ENCODE results near the gene CYGB.

CYGB gene

GRCh38 chr17:76550712-76551615 lies 13.5 kb upstream of the CYGB start:
- DNase-seq (ENCODE audit: low spot score): no peak

- no peak for DNase-seq (ENCODE audit: low spot score)
Measured at GRCh38 chr17:76549539-76549938, 12.0 kb upstream of the CYGB start.

- DNase-seq (ENCODE audit: low spot score): no peak
Measured at GRCh38 chr17:76549215-76549518, 11.7 kb upstream of the CYGB start.

- no peak for DNase-seq (ENCODE audit: low spot score)
Measured at GRCh38 chr17:76548378-76549214, 11.1 kb upstream of the CYGB start.

GRCh38 chr17:76547642-76548202 lies 10.2 kb upstream of the CYGB start:
- no peak for DNase-seq (ENCODE audit: low spot score)

GRCh38 chr17:76547183-76547641 lies 9.7 kb upstream of the CYGB start:
- DNase-seq (ENCODE audit: low spot score): peak; percentile 67

GRCh38 chr17:76546556-76547182 lies 9.2 kb upstream of the CYGB start:
- no peak for DNase-seq (ENCODE audit: low spot score)

DNA sequence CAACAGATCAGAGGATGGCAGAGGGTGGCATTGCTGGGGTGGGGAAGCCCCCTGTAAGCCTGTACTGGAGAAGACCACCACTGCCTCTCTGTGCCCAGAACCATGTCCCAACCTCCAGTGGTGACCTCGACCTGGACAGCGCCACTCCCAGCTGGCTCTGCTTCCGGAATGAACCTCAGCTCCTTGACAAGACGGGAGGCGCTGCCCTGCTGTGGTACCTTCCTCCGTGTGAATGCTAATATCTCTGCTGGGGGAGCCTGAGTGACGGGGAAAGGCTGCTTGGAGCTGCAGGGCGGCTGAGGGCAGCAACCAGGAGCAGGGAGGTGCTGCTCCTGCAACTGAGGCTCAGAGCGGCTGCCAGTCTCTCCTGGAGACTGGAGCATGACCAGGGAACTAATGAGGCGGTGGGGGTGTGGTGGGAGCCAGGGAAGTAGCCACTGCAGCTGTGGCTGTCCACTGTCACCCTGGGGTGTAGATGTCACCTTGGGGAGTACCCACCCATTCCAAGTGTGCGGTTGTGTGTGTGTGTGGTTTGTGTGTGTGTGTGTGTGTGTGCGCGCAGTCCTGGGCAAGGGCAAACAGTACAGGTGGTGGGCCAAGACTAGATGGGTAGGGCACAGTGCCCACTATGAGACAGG lies 8.5 kb upstream of the CYGB start:
- no peak for DNase-seq (ENCODE audit: low spot score)

DNA sequence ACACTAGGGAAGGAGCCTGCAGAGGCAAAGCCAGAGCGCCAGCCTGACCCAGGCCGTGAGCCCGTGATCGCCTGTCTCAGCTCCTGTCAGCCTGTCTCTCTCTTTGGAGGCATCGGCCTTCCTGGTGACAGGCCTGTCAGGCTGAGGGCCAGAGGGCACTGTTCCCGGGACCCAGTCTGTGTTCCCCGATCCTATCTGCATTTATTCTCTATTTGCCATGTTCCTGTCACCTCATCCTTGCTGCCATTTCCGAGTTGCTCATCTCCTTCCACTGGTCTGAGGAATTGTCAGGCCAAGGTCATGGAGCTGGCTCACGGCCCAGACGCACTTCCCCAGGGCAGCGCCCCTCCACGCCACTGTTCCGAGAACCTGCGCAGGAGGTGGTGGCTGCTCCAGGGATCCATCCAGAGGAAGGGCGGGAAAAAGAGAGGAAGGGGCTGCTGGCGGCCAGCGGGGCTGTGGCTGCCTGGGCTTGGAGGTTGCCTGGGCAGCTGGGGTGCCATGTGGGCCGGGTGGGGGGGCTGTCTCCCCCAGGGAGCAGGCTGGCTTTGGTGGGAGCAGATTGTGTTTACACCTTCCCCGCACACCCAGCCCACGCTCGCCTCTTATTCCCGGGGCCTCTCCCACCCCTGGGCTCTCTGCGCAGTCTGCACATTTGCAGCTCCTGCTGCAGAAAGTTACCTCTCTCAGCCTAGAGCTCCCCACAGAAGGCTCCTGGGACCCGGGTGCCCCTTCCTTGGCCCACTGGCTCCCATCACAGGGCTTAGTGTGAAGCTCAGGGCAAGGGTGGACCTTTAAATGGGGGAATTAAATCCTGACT lies 7.2 kb upstream of the CYGB start:
- no peak for DNase-seq (ENCODE audit: low spot score)

DNA sequence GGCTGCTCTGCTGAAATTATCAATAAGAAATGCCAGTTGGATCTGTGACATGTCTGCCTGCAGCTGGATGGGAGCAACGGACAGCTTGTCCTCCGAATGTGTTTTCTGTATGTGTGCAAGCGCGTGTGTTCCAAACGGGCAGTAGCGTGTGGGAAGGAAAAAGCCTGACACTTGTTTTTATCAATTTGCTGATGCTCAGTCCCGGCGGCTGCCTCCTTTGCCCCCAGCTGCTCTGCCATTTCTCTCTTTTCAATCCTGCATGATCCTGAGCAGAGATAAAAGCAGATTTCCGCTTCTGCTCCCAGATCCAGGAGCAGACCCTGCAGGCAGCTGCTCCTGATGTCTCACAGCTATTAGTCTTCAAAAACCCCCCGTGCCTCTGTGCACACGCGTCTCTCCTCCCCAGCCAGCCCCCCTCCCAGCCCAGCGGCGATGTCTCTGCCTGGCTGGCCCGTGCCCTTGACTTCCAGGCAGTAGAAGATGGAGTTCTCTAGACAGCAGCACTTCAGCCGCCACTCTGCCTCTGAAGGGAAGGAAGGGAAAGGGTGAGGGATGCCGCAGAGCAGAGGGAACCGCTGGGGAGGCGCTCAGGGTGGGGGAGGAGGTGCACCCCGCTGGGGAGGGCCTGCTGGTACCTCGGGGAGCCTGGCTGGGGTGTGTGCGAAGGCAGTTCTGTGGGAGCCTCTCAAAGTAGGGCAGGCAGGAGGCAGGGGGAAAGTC lies 6.5 kb upstream of the CYGB start:
- no peak for DNase-seq (ENCODE audit: low spot score)

DNA sequence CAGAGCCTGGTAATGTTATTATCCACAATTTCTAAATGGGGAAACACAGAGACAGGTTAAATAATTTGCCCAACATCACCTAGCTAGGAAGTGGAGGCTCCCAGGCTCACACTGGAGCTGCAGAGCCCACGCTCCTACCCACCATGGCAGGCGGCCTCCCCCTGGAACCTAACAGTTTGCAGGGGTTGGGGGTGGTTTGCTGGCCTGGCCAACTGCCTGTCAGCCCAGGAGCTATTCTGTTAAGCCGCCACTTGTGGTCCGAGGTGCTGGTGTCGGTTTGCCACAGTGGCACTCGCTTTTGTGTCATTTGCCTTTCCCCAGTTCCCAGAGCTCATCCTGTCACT lies 5.9 kb upstream of the CYGB start:
- DNase-seq (ENCODE audit: low spot score): no peak

DNA sequence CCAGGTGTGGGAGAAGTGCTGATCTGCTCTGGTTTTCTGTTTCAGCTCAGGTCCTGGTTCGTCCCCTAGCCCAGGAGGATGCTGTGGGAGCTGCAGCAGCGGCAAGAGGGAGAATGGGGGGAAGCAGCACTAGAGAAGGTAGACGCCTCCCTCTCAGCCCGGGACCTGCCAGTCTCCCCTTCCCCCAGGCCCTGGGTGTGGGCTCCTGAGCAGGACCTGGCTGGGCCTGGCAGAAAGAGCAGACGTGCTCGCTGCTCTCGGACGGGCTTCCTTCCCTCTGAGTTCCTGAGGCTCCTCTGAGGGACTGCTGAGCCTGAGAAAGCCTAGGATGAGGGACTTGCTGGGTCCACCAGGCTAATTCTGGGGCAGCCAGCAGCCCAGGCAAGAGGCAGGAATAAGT lies 5.5 kb upstream of the CYGB start:
- no peak for DNase-seq (ENCODE audit: low spot score)

DNA sequence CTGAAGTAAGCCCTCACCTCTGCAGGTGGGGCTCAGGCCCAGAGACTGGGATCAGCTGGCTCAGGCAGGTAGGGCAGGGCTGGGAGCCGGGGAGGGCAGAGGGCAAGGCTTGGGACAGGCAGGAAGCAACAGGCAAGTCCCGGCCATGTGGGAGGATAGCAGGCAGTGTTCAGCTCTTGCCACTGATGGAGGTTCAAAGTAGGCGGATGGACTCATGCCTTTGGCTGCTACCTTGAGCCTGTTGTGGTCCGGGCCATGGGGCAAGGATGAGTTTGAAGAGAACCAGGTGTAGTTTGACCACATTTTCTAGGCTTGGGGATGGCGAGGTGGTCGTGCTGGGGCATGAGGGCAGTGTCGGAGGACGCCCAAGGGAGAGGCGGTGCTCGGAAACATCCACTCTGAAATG lies 5.1 kb upstream of the CYGB start:
- DNase-seq (ENCODE audit: low spot score): no peak

DNA sequence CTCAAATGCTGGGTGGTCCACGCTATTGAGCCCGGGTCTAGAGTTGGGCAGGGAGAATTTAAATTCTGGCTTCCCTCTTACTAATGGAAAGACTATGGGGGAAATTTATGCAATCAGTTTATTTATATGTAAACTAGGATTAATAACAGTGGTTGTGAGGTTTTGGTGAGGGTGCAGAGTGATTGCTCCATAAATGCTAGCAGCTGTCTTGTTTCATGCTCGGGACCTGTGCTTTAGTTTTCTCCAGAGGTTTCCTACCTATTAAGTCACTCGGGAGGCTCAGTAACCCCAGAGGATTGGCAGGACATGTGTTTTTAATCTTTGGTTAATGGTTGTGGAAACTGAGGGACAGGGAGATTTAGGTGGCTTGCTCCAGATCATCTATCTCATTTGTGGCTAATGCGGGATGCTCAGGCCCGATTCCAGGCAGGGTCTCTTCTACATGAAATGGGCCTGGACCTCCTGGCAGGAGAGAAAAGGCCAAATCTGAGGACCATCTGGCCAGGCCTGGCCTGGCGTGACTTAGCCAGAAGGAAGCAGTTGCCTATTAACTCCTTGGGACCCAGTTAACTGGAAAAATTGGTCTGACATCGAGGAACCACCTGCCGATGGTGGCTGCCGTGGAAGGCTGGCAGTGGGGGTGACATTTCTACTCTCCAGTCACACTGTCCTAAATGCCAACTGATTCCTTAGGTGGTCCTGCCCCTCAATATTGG lies 4.4 kb upstream of the CYGB start:
- no peak for DNase-seq (ENCODE audit: low spot score)

GRCh38 chr17:76540381-76541300 lies 3.1 kb upstream of the CYGB start:
- peak; percentile 99 for DNase-seq (ENCODE audit: low spot score)

DNA sequence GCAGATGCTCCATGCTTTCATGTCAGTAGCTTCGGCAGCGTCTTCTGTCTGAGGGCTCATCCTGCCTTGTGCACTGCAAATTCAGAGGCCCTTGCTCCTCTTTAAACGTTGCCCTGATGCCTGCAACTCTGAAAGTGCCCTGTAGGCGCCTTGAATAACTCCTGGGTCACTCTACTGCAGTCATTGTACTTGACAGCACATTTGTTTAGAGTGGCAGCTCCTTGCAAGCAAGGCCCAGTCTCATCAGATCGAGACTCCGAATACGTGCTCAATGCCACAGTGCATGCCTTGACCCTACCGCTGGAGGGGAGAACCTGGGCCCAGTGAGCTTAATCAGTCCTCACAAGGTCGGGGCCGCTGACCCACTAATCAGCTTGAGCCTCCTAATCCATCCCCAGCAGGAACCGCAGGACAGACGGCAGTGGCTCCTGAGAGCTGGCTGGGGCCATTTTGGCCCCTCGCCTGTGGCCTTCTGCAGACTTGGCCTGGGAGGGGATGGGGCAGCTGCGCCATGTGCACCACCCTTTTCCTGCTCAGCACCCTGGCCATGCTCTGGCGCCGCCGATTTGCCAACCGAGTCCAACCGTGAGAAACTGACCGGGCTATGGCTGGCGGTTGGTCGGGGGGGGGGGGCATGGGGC lies 2.2 kb upstream of the CYGB start, which contains the start of gene PRCD:
TSS of gene PRCD (plus strand) at position 414 of the 641 bp plus-strand sequence. CDS start at position 512, 98 bp downstream.
- no peak for DNase-seq (ENCODE audit: low spot score)

DNA sequence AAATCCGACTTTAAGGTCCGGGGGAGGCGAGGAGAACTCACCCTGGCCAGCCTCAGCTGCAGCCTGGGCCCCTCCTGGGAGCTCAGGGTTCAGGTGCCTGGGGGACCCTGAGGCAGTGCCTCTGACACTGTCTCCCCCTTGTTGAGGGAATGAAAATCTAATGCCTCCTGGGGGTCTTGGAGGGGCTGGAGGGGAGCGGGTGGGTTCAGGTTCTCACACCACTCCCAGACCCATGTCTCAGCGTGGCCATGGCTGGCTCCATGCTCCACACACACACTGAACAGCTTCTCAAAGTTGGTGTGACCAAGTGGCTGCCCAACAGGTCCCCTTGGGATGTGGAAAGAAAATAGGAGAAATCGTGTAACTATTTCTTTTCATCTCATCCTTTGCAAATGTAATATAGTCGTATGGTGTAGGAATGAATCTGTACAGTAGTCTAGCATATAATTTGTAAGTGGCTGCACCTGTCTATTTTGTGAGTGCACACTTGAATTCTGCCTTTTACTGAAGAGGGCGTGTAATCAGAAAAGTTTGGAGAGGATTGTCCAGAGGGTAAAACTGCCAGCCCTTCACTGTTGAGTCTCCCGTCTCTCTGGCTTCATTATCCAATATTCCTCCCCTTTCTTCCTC lies 1.5 kb upstream of the CYGB start:
- DNase-seq (ENCODE audit: low spot score): no peak

Measured in AG08395 (cell line).